Gastroesophageal sphincter (tissue), 4 donors: ENCODE data around the gene PAPOLB. TPM values are rescaled to one million over a fixed set of nuclear protein-coding genes. Genes with fewer than 3 reads are reported as not detected.

Experiments used
- ATAC-seq: fragments of 150-250 bp; one replicate; pipeline ENCODE4 v1.9.1; 2016; ENCODE audit warnings: mild to moderate bottlenecking, moderate library complexity
- H3K27ac ChIP-seq, 4 donors: fragments of 200-600 bp; sonication (generic) in 3 of 4; 1 replicate in 3 of 4; 2 replicates in 1 of 4; pipeline ENCODE4 v1.5.1; 2016 to 2019
- H3K27me3 ChIP-seq: fragments of 200-600 bp; sonication (generic); one replicate; pipeline ENCODE4 v1.5.1; 2019
- H3K36me3 ChIP-seq, 2 donors: fragments of 200-600 bp; sonication (generic); one replicate each; pipeline ENCODE4 v1.5.1; 2019; ENCODE audit warnings: control low read depth in 1 of 2
- H3K4me1 ChIP-seq, 3 donors: fragments of 200-600 bp; sonication (generic); 1 replicate in 2 of 3; 2 replicates in 1 of 3; pipeline ENCODE4 v1.5.1; 2016 to 2019; ENCODE audit warnings: control low read depth in 2 of 3
- H3K4me3 ChIP-seq, 2 donors: fragments of 200-600 bp; sonication (generic); one replicate each; pipeline ENCODE4 v1.5.1; 2019; ENCODE audit warnings: mild to moderate bottlenecking in 1 of 2, moderate library complexity in 1 of 2
- H3K9me3 ChIP-seq, 3 donors: fragments of 200-600 bp; sonication (generic); one replicate each; pipeline ENCODE4 v1.5.1; 2017 to 2019; ENCODE audit warnings: control low read depth in 2 of 3
- CTCF ChIP-seq, 4 experiments: fragments of 200-600 bp in 2 of 4; fragments of 450-650 bp in 2 of 4; sonication (generic) in 1 of 4; IDR thresholded peaks; one replicate each; pipeline ENCODE4 v1.5.1; 2017 to 2019; ENCODE audit warnings: antibody characterized with exemption in 4 of 4, mild to moderate bottlenecking in 2 of 4, moderate library complexity in 2 of 4
- EP300 ChIP-seq: sonication (generic); formaldehyde crosslinking; IDR thresholded peaks from one replicate; pipeline ENCODE4 v1.6.1; 2017; ENCODE audit warnings: antibody characterized with exemption, mild to moderate bottlenecking
- POLR2A ChIP-seq, 2 donors: fragments of 450-650 bp; IDR thresholded peaks; one replicate each; pipeline ENCODE4 v1.6.1; 2017; ENCODE audit warnings: antibody characterized with exemption in 2 of 2, mild to moderate bottlenecking in 2 of 2, moderate library complexity in 1 of 2
- POLR2AphosphoS5 ChIP-seq: sonication (generic); formaldehyde crosslinking; IDR thresholded peaks from one replicate; pipeline ENCODE4 v1.6.1; 2017; ENCODE audit warnings: antibody characterized with exemption
- WGBS, 2 donors: methylation state at CpG; one replicate each; pipeline ENCODE4 v1.1.5; 2018; ENCODE audit warnings: low coverage in 1 of 2; 5-methylcytosine and 5-hydroxymethylcytosine counted together
- total RNA-seq, 4 donors: library from RNA; depleted of rRNA; stranded (reverse); fragments of >200 nt; gene quantifications; one replicate each; pipeline ENCODE4 v1.1.0, GENCODE V29; 2016

PAPOLB gene
- total RNA-seq, 4 donors from 2014 or later, result 0.13 to 0.31 (median 0.19) TPM; not detected in 1

GRCh38 chr7:4837803-4838625 is 23.8 kb downstream of the PAPOLB start:
- no peak for ATAC-seq
- Histone ChIP-seq H3K36me3 (peaks cover 0 to 25% of the 10 kb centered on the region in 2 donors), H3K27ac (no peak overlapping the region), H3K4me3 (no peak overlapping the region), H3K4me1 (peaks cover 0 to 6% (median 0%) of the 10 kb centered on the region in 3 donors), H3K9me3 (no peaks in the 10 kb centered on the region), H3K27me3 (no peaks in the 10 kb centered on the region)
- TF ChIP-seq POLR2AphosphoS5 (no peak), EP300 (no peak), POLR2A (IDR thresholded peaks at IDR 0.05) (no peak), CTCF (IDR thresholded peaks at IDR 0.05) (no peak)
- 47% methylated on average over 3 of the region's 30 CpGs; no CpG with 5 or more reads in 1 of the 2 donors for WGBS, 2 donors

- ATAC-seq, result no peak
Observed at GRCh38 chr7:4837041-4837802, 24.6 kb downstream of the PAPOLB start.

GRCh38 chr7:4836206-4836661 is 25.6 kb downstream of the PAPOLB start:
- no peak for TF ChIP-seq CTCF (IDR thresholded peaks at IDR 0.05)
- no peak for TF ChIP-seq POLR2A (IDR thresholded peaks at IDR 0.05)
- no peak for TF ChIP-seq POLR2AphosphoS5
- no peak for TF ChIP-seq EP300
- no peak for ATAC-seq
- Histone ChIP-seq H3K36me3 (peaks cover 0 to 29% of the 10 kb centered on the region in 2 donors), H3K4me1 (peaks cover 0 to 6% (median 0%) of the 10 kb centered on the region in 3 donors), H3K4me3 (no peak overlapping the region), H3K27ac (no peak overlapping the region), H3K27me3 (no peaks in the 10 kb centered on the region), H3K9me3 (no peaks in the 10 kb centered on the region)
- WGBS, 2 donors, result no CpG with 5 or more reads among the region's 30 CpGs

More at GRCh38 chr7:4837041-4837802, 24.6 kb downstream of the PAPOLB start:
- Histone ChIP-seq H3K36me3 (peaks cover 0 to 25% of the 10 kb centered on the region in 2 donors), H3K27me3 (no peaks in the 10 kb centered on the region), H3K9me3 (no peaks in the 10 kb centered on the region), H3K27ac (no peak overlapping the region), H3K4me1 (peaks cover 0 to 6% (median 0%) of the 10 kb centered on the region in 3 donors), H3K4me3 (no peak overlapping the region)
- TF ChIP-seq POLR2A (IDR thresholded peaks at IDR 0.05) (no peak), EP300 (no peak), POLR2AphosphoS5 (no peak), CTCF (IDR thresholded peaks at IDR 0.05) (no peak)
- WGBS, 2 donors, result 79% methylated on average over 5 of the region's 22 CpGs; no CpG with 5 or more reads in 1 of the 2 donors

- Histone ChIP-seq H3K36me3 (peaks cover 0 to 29% of the 10 kb centered on the region in 2 donors), H3K4me1 (peaks cover 0 to 6% (median 0%) of the 10 kb centered on the region in 3 donors), H3K9me3 (no peaks in the 10 kb centered on the region), H3K27me3 (no peaks in the 10 kb centered on the region), H3K4me3 (no peak overlapping the region), H3K27ac (no peak overlapping the region)
- no peak for ATAC-seq
- TF ChIP-seq POLR2AphosphoS5, result no peak
- WGBS, 2 donors, result 89 to 100% methylated on average over 1 to 3 of the region's 28 CpGs
Observed at GRCh38 chr7:4835398-4836205, 26.2 kb downstream of the PAPOLB start.
